GM23338 (cell line): ENCODE data around the gene OVOL3. TPM values are rescaled to one million over a fixed set of nuclear protein-coding genes. Genes with fewer than 3 reads are reported as not detected.
A peak's percentile ranks its signal among the peaks of the same experiment; 100 is the strongest.

Experiments used
- ATAC-seq: fragments of 200-7000 bp; cut with Tn5 transposase; 3 replicates; pipeline ENCODE4 v1.9.1; 2020
- DNase-seq: peaks from one replicate; pipeline ENCODE4 v3.0.0-alpha.2; 2015; ENCODE audit warnings: low spot score
- H2AFZ ChIP-seq: fragments of 200-600 bp; sonication (generic); 2 replicates; pipeline ENCODE4 v1.8.0; 2016; ENCODE audit warnings: antibody characterized with exemption, mild to moderate bottlenecking, moderate library complexity
- H3F3A ChIP-seq: fragments of 200-600 bp; sonication (generic); replicated peaks from 2 replicates; pipeline ENCODE4 v1.8.0; 2017; ENCODE audit warnings: antibody characterized with exemption, mixed run types, low read depth
- H3K27ac ChIP-seq: fragments of 200-600 bp; sonication (generic); 2 replicates; pipeline ENCODE4 v1.6.1; 2016; ENCODE audit warnings: low read depth
- H3K27me3 ChIP-seq: fragments of 200-600 bp; sonication (generic); 2 replicates; pipeline ENCODE4 v1.8.0; 2016; ENCODE audit warnings: mild to moderate bottlenecking, mixed run types, moderate library complexity; ENCODE audit not compliant: insufficient read depth
- H3K36me3 ChIP-seq: fragments of 200-600 bp; sonication (generic); 2 replicates; pipeline ENCODE4 v1.8.0; 2016; ENCODE audit warnings: mild to moderate bottlenecking; ENCODE audit not compliant: insufficient read depth
- H3K4me1 ChIP-seq: fragments of 200-600 bp; sonication (generic); 2 replicates; pipeline ENCODE4 v1.8.0; 2016; ENCODE audit warnings: mild to moderate bottlenecking, moderate library complexity; ENCODE audit not compliant: insufficient read depth
- H3K4me2 ChIP-seq: fragments of 200-600 bp; sonication (generic); 2 replicates; pipeline ENCODE4 v1.7.1; 2017; ENCODE audit warnings: mixed run types
- H3K4me3 ChIP-seq: fragments of 200-600 bp; sonication (generic); 2 replicates; pipeline ENCODE4 v1.6.1; 2016; ENCODE audit warnings: mixed run types
- H3K79me2 ChIP-seq: fragments of 200-600 bp; sonication (generic); replicated peaks from 2 replicates; pipeline ENCODE4 v1.8.0; 2017; ENCODE audit warnings: mild to moderate bottlenecking; ENCODE audit not compliant: insufficient read depth
- H3K9me2 ChIP-seq: fragments of 200-600 bp; sonication (generic); 2 replicates; pipeline ENCODE4 v1.8.0; 2017; ENCODE audit not compliant: insufficient read depth
- H4K20me1 ChIP-seq: fragments of 200-600 bp; sonication (generic); replicated peaks from 2 replicates; pipeline ENCODE4 v1.8.0; 2017; ENCODE audit warnings: mild to moderate bottlenecking; ENCODE audit not compliant: insufficient read depth
- H3K27ac Mint-ChIP-seq: 2 replicates; pipeline ENCODE4 v1.8.0; 2020; ENCODE audit warnings: inconsistent platforms, mild to moderate bottlenecking, moderate library complexity, mixed read lengths
- H3K27me3 Mint-ChIP-seq: 3 replicates; pipeline ENCODE4 v1.8.0; 2022; ENCODE audit warnings: low read depth, mild to moderate bottlenecking, moderate library complexity, mixed read lengths, inconsistent platforms; ENCODE audit not compliant: insufficient read depth, poor library complexity
- H3K36me3 Mint-ChIP-seq: 3 replicates; pipeline ENCODE4 v1.8.0; 2021; ENCODE audit warnings: low read depth, mild to moderate bottlenecking, inconsistent platforms, moderate library complexity, mixed read lengths
- H3K4me1 Mint-ChIP-seq: 3 replicates; pipeline ENCODE4 v1.8.0; 2020; ENCODE audit warnings: mild to moderate bottlenecking, inconsistent platforms, mixed read lengths
- H3K4me3 Mint-ChIP-seq: 3 replicates; pipeline ENCODE4 v1.8.0; 2021; ENCODE audit warnings: moderate library complexity, mild to moderate bottlenecking, inconsistent platforms, mixed read lengths
- H3K9me3 Mint-ChIP-seq: 3 replicates; pipeline ENCODE4 v1.8.0; 2020; ENCODE audit warnings: moderate library complexity, mild to moderate bottlenecking, inconsistent platforms, mixed read lengths
- CREB1 ChIP-seq: fragments of 250-450 bp; sonication (Bioruptor Pico); IDR thresholded peaks from 2 replicates; pipeline ENCODE4 v1.5.0; 2020; ENCODE audit warnings: low read depth, mild to moderate bottlenecking, moderate library complexity
- CTCF ChIP-seq, 2 experiments: fragments of 200-600 bp in 1 of 2; sonication (generic) in 1 of 2; conservative IDR thresholded peaks; 2 replicates each; pipeline versions ENCODE4 v1.5.1 to v1.6.1; 2016 to 2017; ENCODE audit warnings: antibody characterized with exemption in 2 of 2, low read depth in 2 of 2, mild to moderate bottlenecking in 2 of 2, moderate library complexity in 1 of 2
- ETS1 ChIP-seq: IDR thresholded peaks from 2 replicates; pipeline ENCODE4 v1.6.1; 2016; ENCODE audit warnings: antibody characterized with exemption
- EZH2 ChIP-seq: fragments of 200-600 bp; sonication (generic); IDR thresholded peaks from one replicate; pipeline ENCODE4 v1.8.0; 2017; ENCODE audit warnings: antibody characterized with exemption, mild to moderate bottlenecking, low read depth; ENCODE audit not compliant: unreplicated experiment
- EZH2phosphoT487 ChIP-seq: fragments of 200-600 bp; sonication (generic); IDR thresholded peaks from one replicate; pipeline ENCODE4 v1.8.1; 2018; ENCODE audit warnings: antibody characterized with exemption; ENCODE audit not compliant: unreplicated experiment
- JUNB ChIP-seq: IDR thresholded peaks from one replicate; pipeline ENCODE4 v1.6.1; 2016; ENCODE audit warnings: antibody characterized with exemption; ENCODE audit not compliant: unreplicated experiment
- NANOG ChIP-seq: IDR thresholded peaks from 2 replicates; pipeline ENCODE4 v1.6.1; 2016; ENCODE audit warnings: antibody characterized with exemption, borderline replicate concordance
- POLR2AphosphoS5 ChIP-seq: IDR thresholded peaks from 2 replicates; pipeline ENCODE4 v1.6.1; 2016; ENCODE audit warnings: antibody characterized with exemption, low read depth
- ZNF114 ChIP-seq: fragments of 250-450 bp; sonication (Bioruptor Pico); IDR thresholded peaks from 2 replicates; pipeline ENCODE4 v1.5.0; 2020; ENCODE audit warnings: mild to moderate bottlenecking, moderate library complexity
- ZNF331 ChIP-seq: fragments of 250-450 bp; sonication (Bioruptor Pico); IDR thresholded peaks from 2 replicates; pipeline ENCODE4 v1.5.0; 2020; ENCODE audit warnings: low read depth, mild to moderate bottlenecking, moderate library complexity
- ZNF462 ChIP-seq: fragments of 250-450 bp; sonication (Bioruptor Pico); IDR thresholded peaks from 2 replicates; pipeline ENCODE4 v1.5.0; 2020; ENCODE audit warnings: mild to moderate bottlenecking, moderate library complexity
- polyA plus RNA-seq: library from polyadenylated mRNA; unstranded; fragments of >200 nt; fragmentation: Nextera tagmentation; extraction: Ambion mirVana; gene quantifications from 2 replicates; pipeline ENCODE4 v1.2.1, GENCODE V29; 2016
- total RNA-seq: library from RNA; depleted of rRNA; stranded (reverse); fragments of >200 nt; shearing (Covaris generic); gene quantifications from 2 replicates; pipeline ENCODE4 v1.2.3, GENCODE V29; 2014

The OVOL3 gene
- total and polyA plus RNA-seq, 2 experiments from 2014 or later = not detected

DNA sequence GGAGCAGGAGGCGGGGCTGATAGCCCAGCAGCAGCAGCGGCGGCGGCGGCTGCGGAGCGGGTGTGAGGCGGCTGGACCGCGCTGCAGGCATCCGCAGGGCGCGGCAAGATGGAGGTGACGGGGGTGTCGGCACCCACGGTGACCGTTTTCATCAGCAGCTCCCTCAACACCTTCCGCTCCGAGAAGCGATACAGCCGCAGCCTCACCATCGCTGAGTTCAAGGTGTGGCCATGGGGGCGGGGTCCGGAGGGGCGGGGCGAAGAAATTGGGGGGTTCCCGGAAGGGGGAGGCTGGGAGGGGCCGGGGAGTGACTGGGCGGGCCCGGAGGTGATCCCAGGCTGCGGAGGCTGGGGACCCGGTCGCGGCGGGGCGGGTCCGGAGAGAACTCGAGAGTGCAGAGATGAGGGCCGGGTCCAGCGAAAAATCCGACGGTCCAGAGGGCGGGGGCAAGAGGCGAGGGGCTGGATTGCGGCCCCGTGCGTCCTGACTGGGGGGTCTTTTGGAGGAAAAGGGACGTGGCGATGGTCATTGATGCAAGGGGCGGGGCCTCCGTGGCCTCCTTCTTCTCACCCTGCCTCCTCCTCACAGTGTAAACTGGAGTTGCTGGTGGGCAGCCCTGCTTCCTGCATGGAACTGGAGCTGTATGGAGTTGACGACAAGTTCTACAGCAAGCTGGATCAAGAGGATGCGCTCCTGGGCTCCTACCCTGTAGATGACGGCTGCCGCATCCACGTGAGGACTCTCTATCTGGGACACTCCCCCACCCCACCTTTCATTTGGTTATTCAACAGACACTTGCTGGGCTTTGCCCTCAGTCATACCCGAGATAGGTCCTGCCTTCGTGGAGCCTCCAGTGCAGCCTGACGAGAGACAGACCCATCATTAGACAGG lies 4.8 kb downstream of the OVOL3 start, which contains the start of gene TBCB:
TBCB (plus strand) TSS at position 16 of the 891 bp plus-strand sequence; CDS start at position 109, 93 bp downstream.
- ATAC-seq = peak; percentile 37
- H3K4me1 ChIP-seq = peaks cover 19% of the 10 kb centered on the region
- Mint-ChIP-seq H3K27me3 (peaks cover 25% of the 10 kb centered on the region), H3K4me3 (peak within 1 kb of the TSS; percentile 99), H3K9me3 (no peaks in the 10 kb centered on the region; the same call in 2 of the 3 replicates), H3K27ac (peak within 1 kb of the TSS; percentile 98), H3K36me3 (peaks cover 58% of the 10 kb centered on the region), H3K4me1 (peaks cover 37% of the 10 kb centered on the region)
- no peaks in the 10 kb centered on the region for H3K9me2 ChIP-seq
- H3K36me3 ChIP-seq = no peaks in the 10 kb centered on the region; the same call in 1 of the 2 replicates
- H4K20me1 ChIP-seq = peaks cover 10% of the 10 kb centered on the region; the same call in 1 of the 2 replicates
- H3K4me2 ChIP-seq = peak within 1 kb of the TSS; percentile 99
- peaks cover 22% of the 10 kb centered on the region for H3K79me2 ChIP-seq
- TF ChIP-seq ZNF331 (CRISPR knock-in tag) (no peak), CREB1 (CRISPR knock-in tag) (0 out of 2 replicates have a peak, but pooled peaks have one; percentile 7), POLR2AphosphoS5 (peak; percentile 77)
- H2AFZ ChIP-seq = peak within 1 kb of the TSS; percentile 90
- H3K27me3 ChIP-seq = no peaks in the 10 kb centered on the region
- DNase-seq = peak; percentile 84
- peaks cover 29% of the 10 kb centered on the region for H3F3A ChIP-seq
- H3K4me3 ChIP-seq = peak within 1 kb of the TSS; percentile 98
- peak within 1 kb of the TSS; percentile 87 for H3K27ac ChIP-seq

GRCh38 chr19:36116344-36116637 lies 5.3 kb downstream of the OVOL3 start:
- H3K79me2 ChIP-seq = peaks cover 22% of the 10 kb centered on the region
- peak overlapping the region; percentile 82 for H3K4me2 ChIP-seq
- peaks cover 10% of the 10 kb centered on the region; the same call in 1 of the 2 replicates for H4K20me1 ChIP-seq
- DNase-seq (no peak), ATAC-seq (no peak)
- Mint-ChIP-seq H3K4me1 (peaks cover 31% of the 10 kb centered on the region), H3K27ac (no peak overlapping the region), H3K4me3 (peak overlapping the region; percentile 99), H3K9me3 (no peaks in the 10 kb centered on the region; the same call in 2 of the 3 replicates), H3K36me3 (peaks cover 58% of the 10 kb centered on the region), H3K27me3 (peaks cover 25% of the 10 kb centered on the region)
- no peaks in the 10 kb centered on the region; the same call in 1 of the 2 replicates for H3K36me3 ChIP-seq
- H3K4me1 ChIP-seq = peaks cover 13% of the 10 kb centered on the region; the same call in 1 of the 2 replicates
- H3K4me3 ChIP-seq = peak overlapping the region; percentile 98
- H2AFZ ChIP-seq = no peak overlapping the region
- H3K27ac ChIP-seq = no peak overlapping the region
- no peaks in the 10 kb centered on the region for H3K27me3 ChIP-seq
- no peaks in the 10 kb centered on the region for H3K9me2 ChIP-seq
- H3F3A ChIP-seq = peaks cover 29% of the 10 kb centered on the region
- TF ChIP-seq ETS1 (no peak), ZNF462 (CRISPR knock-in tag) (no peak), JUNB (no peak), EZH2 (no peak), ZNF114 (CRISPR knock-in tag) (no peak), CTCF (conservative IDR thresholded peaks at IDR 0.05; ENCODE audit: low read depth in 2 of 2) (no peak), EZH2phosphoT487 (no peak), NANOG (no peak)
